OCI-LY1 (cell line): ENCODE measurements around the gene NAT16.

Source experiments
- CTCF ChIP-seq: fragments of 200-600 bp; sonication (generic), shearing (Covaris generic); IDR thresholded peaks from 2 replicates; pipeline ENCODE4 v1.5.1; 2017; ENCODE audit warnings: mild to moderate bottlenecking, antibody characterized with exemption, low read length, moderate library complexity, mixed read lengths
- EZH2 ChIP-seq: fragments of 200-600 bp; sonication (generic), shearing (Covaris generic); IDR thresholded peaks from 2 replicates; pipeline ENCODE4 v1.8.0; 2017; ENCODE audit warnings: borderline replicate concordance, mixed run types, mild to moderate bottlenecking, antibody characterized with exemption, low read length, moderate library complexity, mixed read lengths

- TF ChIP-seq EZH2 = no peak
- peak; percentile 98 for TF ChIP-seq CTCF
These were observed 10.1 kb downstream of the NAT16 start for GRCh38 chr7:101169838-101170551.
